HepG2 (cell line): ENCODE results near the gene CNNM3. TPM values are rescaled to one million over a fixed set of nuclear protein-coding genes. Genes with fewer than 3 reads are reported as not detected.

Experiments used
- ARNT ChIP-seq: fragments of 450-650 bp; IDR thresholded peaks from 2 replicates; pipeline ENCODE4 v1.6.1; 2017
- CEBPB ChIP-seq: IDR thresholded peaks from 2 replicates; pipeline ENCODE4 v1.6.1; 2011; ENCODE audit warnings: low read depth, low read length, improper control_type of control experiment, borderline replicate concordance
- KAT7 ChIP-seq: IDR thresholded peaks from 2 replicates; pipeline ENCODE4 v1.6.1; 2018; ENCODE audit warnings: borderline replicate concordance, missing compliant biosample characterization
- KLF15 ChIP-seq: sonication (generic); formaldehyde crosslinking; IDR thresholded peaks from 2 replicates; pipeline ENCODE4 v1.8.1; 2023; ENCODE audit warnings: borderline replicate concordance, mild to moderate bottlenecking, inconsistent platforms, missing genetic modification reagents, mixed read lengths
- MAF1 ChIP-seq: sonication (generic); formaldehyde crosslinking; IDR thresholded peaks from 2 replicates; pipeline ENCODE4 v1.5.0; 2020; ENCODE audit warnings: missing genetic modification reagents, borderline replicate concordance
- ZNF34 ChIP-seq: sonication (generic); formaldehyde crosslinking; IDR thresholded peaks from 2 replicates; pipeline ENCODE4 v1.4.0; 2020; ENCODE audit warnings: mild to moderate bottlenecking, missing genetic modification reagents, borderline replicate concordance
- ZNF430 ChIP-seq: sonication (generic); formaldehyde crosslinking; IDR thresholded peaks from 2 replicates; pipeline ENCODE4 v1.9.0; 2021; ENCODE audit warnings: mild to moderate bottlenecking, missing genetic modification reagents
- ZNF720 ChIP-seq: sonication (generic); formaldehyde crosslinking; IDR thresholded peaks from 2 replicates; pipeline ENCODE4 v1.4.0; 2020; ENCODE audit warnings: missing genetic modification reagents
- ZNF761 ChIP-seq: sonication (generic); formaldehyde crosslinking; conservative IDR thresholded peaks from 2 replicates; pipeline ENCODE4 v1.4.0; 2020; ENCODE audit warnings: mild to moderate bottlenecking, missing genetic modification reagents
- polyA plus RNA-seq, 8 experiments: library from polyadenylated mRNA; depleted of rRNA in 3 of 8; stranded (reverse) in 7 of 8; unstranded in 1 of 8; fragments of >200 nt; fragmentation: Illumina TruSeq in 4 of 8; extraction: Trizol in 4 of 8; gene quantifications; 2 replicates each; pipeline versions ENCODE4 v1.2.1 to v1.2.3, GENCODE V29; 2011 to 2016; ENCODE audit warnings: low read depth in 4 of 8, missing spikeins in 1 of 8, mixed read lengths in 1 of 8; ENCODE audit not compliant: insufficient read depth in 1 of 8
- total RNA-seq, 5 experiments: library from RNA; depleted of rRNA; stranded (reverse); fragments of >200 nt; fragmentation: Illumina TruSeq; extraction: Trizol; gene quantifications; 2 replicates each; pipeline ENCODE4 v1.2.3, GENCODE V29; 2016; ENCODE audit warnings: low read depth in 1 of 5
- TF ChIP-seq, protein P1 (sequence below): sonication (generic); formaldehyde crosslinking; IDR thresholded peaks from 2 replicates; pipeline ENCODE4 v1.4.0; 2020; ENCODE audit warnings: missing genetic modification reagents
- TF ChIP-seq, protein P2 (sequence below): IDR thresholded peaks from 2 replicates; pipeline ENCODE4 v1.6.1; 2016
- TF ChIP-seq, protein P3 (sequence below): sonication (generic); formaldehyde crosslinking; conservative IDR thresholded peaks from 2 replicates; pipeline ENCODE4 v1.4.0; 2020; ENCODE audit warnings: missing genetic modification reagents
- TF ChIP-seq, protein P4 (sequence below): sonication (generic); formaldehyde crosslinking; IDR thresholded peaks from 2 replicates; pipeline ENCODE4 v1.4.0; 2020; ENCODE audit warnings: missing genetic modification reagents, low read depth, mild to moderate bottlenecking, borderline replicate concordance
- TF ChIP-seq, protein P5 (sequence below): sonication (generic); formaldehyde crosslinking; IDR thresholded peaks from 2 replicates; pipeline ENCODE4 v1.8.0; 2022; ENCODE audit warnings: mild to moderate bottlenecking, missing genetic modification reagents, moderate library complexity
- TF ChIP-seq, protein P6 (sequence below): sonication (generic); formaldehyde crosslinking; conservative IDR thresholded peaks from 2 replicates; pipeline ENCODE4 v1.4.0; 2020; ENCODE audit warnings: missing genetic modification reagents
- TF ChIP-seq, protein P7 (sequence below): sonication (generic); formaldehyde crosslinking; IDR thresholded peaks from 2 replicates; pipeline ENCODE4 v1.5.0; 2020; ENCODE audit warnings: missing genetic modification reagents
- TF ChIP-seq, protein P8 (sequence below): sonication (generic); formaldehyde crosslinking; IDR thresholded peaks from 2 replicates; pipeline ENCODE4 v1.5.0; 2020; ENCODE audit warnings: mild to moderate bottlenecking, missing genetic modification reagents

Gene CNNM3
- total and polyA plus RNA-seq, 2 of the 13 experiments (the other 11 are each of a cell fraction or from before 2014, with no cell fraction given), result 21.2 to 27.9 TPM

DNA sequence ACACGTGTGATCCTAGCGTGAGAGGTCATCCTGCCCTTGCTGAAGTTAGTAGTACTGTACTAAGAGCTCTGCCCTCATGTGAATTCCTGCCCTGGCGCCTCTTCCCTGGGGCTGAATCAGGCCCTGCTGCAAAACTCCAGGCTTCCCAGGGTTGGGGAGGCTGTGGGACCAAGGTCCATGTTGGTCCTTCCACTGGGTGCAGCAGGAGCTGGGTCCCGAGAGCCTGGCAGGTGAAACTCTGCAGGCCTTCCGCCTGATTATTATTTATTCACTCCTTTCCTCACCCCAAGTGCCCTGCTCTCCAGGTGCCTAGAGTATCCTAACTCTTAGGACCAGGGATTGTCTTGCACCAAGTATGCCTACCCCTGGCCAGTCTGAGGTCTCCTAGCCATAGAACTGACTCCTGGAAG, 5.3 kb upstream of the CNNM3 start (continued):
- TF ChIP-seq, protein P1, sequence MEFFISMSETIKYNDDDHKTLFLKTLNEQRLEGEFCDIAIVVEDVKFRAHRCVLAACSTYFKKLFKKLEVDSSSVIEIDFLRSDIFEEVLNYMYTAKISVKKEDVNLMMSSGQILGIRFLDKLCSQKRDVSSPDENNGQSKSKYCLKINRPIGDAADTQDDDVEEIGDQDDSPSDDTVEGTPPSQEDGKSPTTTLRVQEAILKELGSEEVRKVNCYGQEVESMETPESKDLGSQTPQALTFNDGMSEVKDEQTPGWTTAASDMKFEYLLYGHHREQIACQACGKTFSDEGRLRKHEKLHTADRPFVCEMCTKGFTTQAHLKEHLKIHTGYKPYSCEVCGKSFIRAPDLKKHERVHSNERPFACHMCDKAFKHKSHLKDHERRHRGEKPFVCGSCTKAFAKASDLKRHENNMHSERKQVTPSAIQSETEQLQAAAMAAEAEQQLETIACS (CRISPR knock-in tag), result no peak
- TF ChIP-seq, protein P2, sequence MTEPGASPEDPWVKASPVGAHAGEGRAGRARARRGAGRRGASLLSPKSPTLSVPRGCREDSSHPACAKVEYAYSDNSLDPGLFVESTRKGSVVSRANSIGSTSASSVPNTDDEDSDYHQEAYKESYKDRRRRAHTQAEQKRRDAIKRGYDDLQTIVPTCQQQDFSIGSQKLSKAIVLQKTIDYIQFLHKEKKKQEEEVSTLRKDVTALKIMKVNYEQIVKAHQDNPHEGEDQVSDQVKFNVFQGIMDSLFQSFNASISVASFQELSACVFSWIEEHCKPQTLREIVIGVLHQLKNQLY (CRISPR knock-in tag), result no peak
- TF ChIP-seq, protein P3, sequence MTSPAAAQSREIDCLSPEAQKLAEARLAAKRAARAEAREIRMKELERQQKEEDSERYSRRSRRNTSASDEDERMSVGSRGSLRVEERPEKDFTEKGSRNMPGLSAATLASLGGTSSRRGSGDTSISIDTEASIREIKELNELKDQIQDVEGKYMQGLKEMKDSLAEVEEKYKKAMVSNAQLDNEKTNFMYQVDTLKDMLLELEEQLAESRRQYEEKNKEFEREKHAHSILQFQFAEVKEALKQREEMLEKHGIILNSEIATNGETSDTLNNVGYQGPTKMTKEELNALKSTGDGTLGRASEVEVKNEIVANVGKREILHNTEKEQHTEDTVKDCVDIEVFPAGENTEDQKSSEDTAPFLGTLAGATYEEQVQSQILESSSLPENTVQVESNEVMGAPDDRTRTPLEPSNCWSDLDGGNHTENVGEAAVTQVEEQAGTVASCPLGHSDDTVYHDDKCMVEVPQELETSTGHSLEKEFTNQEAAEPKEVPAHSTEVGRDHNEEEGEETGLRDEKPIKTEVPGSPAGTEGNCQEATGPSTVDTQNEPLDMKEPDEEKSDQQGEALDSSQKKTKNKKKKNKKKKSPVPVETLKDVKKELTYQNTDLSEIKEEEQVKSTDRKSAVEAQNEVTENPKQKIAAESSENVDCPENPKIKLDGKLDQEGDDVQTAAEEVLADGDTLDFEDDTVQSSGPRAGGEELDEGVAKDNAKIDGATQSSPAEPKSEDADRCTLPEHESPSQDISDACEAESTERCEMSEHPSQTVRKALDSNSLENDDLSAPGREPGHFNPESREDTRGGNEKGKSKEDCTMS (CRISPR knock-in tag), result no peak
- TF ChIP-seq ZNF761 (CRISPR knock-in tag), result peak; percentile 99
- TF ChIP-seq, protein P4, sequence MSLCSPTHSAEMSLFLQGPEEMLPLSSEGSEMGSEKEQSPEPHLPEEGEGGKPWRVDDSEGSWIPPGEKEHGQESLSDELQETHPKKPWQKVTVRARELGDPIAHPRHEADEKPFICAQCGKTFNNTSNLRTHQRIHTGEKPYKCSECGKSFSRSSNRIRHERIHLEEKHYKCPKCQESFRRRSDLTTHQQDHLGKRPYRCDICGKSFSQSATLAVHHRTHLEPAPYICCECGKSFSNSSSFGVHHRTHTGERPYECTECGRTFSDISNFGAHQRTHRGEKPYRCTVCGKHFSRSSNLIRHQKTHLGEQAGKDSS (CRISPR knock-in tag), result 0 out of 2 replicates have a peak, but pooled peaks have one; percentile 43
- TF ChIP-seq, protein P5, sequence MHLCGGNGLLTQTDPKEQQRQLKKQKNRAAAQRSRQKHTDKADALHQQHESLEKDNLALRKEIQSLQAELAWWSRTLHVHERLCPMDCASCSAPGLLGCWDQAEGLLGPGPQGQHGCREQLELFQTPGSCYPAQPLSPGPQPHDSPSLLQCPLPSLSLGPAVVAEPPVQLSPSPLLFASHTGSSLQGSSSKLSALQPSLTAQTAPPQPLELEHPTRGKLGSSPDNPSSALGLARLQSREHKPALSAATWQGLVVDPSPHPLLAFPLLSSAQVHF (CRISPR knock-in tag), result no peak
- TF ChIP-seq ZNF430 (CRISPR knock-in tag), result no peak
- TF ChIP-seq KLF15, result no peak
- no peak for TF ChIP-seq ARNT
- no peak for TF ChIP-seq MAF1 (CRISPR knock-in tag)
- TF ChIP-seq ZNF720, result no peak
- no peak for TF ChIP-seq CEBPB
- TF ChIP-seq, protein P6, sequence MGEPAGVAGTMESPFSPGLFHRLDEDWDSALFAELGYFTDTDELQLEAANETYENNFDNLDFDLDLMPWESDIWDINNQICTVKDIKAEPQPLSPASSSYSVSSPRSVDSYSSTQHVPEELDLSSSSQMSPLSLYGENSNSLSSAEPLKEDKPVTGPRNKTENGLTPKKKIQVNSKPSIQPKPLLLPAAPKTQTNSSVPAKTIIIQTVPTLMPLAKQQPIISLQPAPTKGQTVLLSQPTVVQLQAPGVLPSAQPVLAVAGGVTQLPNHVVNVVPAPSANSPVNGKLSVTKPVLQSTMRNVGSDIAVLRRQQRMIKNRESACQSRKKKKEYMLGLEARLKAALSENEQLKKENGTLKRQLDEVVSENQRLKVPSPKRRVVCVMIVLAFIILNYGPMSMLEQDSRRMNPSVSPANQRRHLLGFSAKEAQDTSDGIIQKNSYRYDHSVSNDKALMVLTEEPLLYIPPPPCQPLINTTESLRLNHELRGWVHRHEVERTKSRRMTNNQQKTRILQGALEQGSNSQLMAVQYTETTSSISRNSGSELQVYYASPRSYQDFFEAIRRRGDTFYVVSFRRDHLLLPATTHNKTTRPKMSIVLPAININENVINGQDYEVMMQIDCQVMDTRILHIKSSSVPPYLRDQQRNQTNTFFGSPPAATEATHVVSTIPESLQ (CRISPR knock-in tag), result no peak
- TF ChIP-seq, protein P7, sequence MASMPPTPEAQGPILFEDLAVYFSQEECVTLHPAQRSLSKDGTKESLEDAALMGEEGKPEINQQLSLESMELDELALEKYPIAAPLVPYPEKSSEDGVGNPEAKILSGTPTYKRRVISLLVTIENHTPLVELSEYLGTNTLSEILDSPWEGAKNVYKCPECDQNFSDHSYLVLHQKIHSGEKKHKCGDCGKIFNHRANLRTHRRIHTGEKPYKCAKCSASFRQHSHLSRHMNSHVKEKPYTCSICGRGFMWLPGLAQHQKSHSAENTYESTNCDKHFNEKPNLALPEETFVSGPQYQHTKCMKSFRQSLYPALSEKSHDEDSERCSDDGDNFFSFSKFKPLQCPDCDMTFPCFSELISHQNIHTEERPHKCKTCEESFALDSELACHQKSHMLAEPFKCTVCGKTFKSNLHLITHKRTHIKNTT, result no peak
- TF ChIP-seq ZNF34 (CRISPR knock-in tag), result no peak
- no peak for TF ChIP-seq KAT7 (CRISPR knock-in tag)
- TF ChIP-seq, protein P8, sequence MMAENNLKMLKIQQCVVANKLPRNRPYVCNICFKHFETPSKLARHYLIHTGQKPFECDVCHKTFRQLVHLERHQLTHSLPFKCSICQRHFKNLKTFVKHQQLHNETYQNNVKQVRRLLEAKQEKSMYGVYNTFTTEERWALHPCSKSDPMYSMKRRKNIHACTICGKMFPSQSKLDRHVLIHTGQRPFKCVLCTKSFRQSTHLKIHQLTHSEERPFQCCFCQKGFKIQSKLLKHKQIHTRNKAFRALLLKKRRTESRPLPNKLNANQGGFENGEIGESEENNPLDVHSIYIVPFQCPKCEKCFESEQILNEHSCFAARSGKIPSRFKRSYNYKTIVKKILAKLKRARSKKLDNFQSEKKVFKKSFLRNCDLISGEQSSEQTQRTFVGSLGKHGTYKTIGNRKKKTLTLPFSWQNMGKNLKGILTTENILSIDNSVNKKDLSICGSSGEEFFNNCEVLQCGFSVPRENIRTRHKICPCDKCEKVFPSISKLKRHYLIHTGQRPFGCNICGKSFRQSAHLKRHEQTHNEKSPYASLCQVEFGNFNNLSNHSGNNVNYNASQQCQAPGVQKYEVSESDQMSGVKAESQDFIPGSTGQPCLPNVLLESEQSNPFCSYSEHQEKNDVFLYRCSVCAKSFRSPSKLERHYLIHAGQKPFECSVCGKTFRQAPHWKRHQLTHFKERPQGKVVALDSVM (CRISPR knock-in tag), result no peak
